SKM-1 (cell line): ENCODE results near the gene ZNF319.

ENCODE experiments used
- DNase-seq: peaks from one replicate; lab custom pipeline; 2025; ENCODE audit not compliant: unreplicated experiment; lab: John Stamatoyannopoulos, UW

Gene ZNF319

DNA sequence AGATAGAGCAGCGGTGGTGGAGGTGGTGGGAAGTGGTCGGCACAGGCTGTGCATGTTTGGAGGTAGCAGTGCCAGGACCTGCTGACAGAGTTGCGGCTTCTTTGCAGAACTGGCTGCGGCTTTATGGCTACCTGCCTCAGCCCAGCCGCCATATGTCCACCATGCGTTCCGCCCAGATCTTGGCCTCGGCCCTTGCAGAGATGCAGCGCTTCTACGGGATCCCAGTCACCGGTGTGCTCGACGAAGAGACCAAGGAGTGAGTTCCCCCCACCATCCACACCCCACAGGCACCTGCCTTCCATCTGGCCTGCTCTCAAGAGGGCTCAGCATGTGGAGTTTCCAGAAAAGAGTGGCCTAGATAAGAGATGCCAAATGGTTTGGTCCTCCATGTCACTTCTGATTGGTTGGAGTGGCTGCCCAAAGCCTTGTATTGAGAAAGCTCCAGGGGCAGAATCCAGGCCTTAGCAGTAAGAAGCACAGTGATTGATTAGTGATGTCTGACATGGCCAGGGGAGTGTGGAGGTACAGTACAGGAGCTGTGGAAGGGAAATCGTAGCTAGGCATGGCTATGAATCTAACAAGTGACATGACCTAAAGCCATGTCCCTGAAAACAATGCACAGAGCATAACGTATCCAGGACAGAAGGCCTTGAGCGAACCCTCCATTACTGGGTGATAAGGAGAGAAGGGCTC, 37.0 kb upstream of the ZNF319 start:
- no peak for DNase-seq

DNA sequence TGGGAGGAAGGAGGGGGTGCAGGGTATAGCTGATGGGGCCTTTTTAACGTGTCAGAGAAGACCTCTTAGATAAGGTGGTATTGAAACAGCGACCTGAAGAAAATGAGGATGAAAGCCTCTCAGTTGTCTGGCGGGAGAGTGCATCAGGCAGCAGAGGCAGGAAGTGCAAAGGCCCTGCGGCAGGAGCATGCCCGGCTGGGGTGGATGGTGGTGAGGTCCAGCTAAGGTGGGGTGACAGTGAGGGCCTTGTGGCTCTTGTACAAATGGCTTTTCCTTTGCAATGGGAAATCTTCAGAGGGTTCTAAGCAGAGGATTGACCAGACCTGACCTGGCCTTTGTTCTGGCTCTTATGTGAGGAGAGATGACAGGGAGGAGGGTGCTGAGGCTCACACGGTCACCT, 36.5 kb upstream of the ZNF319 start:
- DNase-seq: no peak

DNA sequence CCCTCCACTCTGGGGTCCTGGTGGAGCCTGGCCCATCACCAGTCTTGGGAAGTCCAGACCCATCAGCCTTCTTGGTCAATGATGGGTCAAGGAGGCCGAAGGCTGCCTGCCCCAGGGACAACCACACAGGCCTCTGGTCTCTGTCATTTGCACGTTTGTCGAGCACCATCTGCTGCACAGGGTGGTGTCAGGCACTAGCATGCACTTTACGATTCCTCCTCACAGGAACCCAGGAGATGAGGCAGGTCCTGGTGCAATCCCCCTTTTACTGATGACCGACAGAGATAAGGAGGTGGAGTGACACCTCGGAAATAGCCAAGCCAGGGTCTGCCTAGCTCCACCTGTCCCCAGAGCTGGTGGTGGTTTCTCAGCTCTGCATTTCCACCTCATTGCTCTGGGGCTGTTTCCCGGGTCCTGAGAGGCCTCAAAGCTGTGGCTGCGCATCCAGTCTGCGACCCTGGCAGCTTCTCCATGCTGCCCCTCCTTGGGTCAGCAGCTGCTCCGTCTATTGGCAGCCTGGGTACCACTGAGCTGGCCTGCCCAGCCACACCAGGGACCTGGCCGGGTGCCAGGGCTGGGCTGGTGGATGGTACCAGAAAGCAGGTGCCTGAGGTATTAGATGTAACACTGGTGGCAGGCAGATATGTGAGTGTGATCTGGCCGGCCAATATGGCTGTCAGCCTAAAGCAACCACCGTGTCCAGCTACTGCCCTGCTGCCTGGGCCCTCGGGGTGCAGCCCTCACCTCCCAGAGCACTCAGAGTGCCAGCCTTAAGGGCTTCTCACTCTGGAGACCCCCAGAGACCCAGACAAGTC, 35.1 kb upstream of the ZNF319 start:
- no peak for DNase-seq

DNA sequence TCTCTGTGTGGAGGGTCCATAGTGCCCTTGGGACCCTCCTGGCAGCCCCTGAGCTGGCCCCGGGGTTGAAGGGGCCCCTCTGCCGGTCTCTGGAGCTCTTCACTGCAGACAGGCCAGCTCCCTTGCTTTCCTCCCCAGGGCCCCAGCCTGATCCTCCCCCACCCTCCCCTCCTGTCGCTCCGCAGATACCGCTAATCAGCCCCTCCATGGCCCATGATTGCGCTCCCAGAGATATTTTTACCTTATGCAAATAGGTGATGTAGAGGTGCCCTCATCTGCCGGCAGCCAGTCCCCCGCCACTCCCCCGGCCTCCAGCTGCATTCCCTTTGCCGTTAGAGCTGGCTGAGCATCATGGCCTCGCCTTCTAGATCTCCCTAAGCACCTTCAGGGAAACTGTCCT, 34.3 kb upstream of the ZNF319 start:
- DNase-seq: no peak

DNA sequence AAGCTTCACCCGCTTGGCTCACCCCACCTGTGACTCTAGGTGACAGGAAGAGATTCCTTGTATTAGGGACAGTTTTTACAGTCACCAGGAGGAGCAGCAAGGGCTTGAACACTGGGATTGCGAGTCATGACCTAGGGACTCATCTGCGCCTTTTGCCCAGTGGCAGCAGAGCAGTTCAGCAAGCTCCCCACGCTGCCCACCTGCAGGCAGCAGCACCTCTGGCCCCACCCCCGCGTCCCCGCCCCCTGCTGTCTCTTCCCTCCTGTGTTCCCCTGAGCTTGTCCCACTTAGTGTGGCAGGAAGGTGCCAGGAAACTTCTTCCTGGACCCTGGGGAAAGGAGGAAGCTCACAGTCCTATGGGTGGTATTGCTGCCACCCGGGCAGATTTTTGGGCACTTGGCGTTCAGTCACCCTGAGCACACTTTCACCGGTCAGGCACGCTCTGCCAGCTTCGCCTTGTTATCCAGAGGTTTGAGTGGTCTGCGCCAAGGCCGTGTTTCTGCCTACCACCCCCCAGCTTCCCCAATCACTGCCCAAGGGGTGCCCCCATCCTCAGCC, 33.7 kb upstream of the ZNF319 start:
- no peak for DNase-seq

DNA sequence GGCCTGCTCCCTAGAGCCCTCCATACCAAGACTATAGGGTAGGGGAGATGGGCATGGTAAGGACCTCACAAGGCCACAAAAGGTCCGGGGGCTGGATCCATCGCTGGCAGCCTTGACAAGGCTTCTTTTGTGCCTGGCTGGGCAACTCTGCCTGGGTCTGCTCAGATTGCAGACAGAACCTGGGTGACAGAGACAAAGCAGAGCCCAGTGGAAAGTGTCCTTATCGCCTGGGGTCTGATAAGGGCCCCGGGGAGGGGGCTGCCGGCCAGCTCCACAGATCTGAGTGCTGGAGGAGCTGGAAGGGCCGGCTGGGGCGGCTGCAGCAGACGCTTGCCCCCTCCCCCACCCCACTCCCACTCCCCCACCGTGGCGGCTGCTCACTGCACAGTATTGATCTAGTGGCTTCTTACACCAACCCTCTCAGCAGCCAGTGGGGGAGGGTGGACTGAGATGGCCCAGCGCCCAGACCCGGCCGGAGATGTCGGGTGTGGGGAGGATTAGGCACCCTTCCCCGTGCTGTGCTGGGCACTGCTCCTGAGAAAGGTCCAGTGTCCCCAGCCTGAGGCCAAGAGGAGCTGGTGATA, 32.3 kb upstream of the ZNF319 start:
- DNase-seq: no peak

DNA sequence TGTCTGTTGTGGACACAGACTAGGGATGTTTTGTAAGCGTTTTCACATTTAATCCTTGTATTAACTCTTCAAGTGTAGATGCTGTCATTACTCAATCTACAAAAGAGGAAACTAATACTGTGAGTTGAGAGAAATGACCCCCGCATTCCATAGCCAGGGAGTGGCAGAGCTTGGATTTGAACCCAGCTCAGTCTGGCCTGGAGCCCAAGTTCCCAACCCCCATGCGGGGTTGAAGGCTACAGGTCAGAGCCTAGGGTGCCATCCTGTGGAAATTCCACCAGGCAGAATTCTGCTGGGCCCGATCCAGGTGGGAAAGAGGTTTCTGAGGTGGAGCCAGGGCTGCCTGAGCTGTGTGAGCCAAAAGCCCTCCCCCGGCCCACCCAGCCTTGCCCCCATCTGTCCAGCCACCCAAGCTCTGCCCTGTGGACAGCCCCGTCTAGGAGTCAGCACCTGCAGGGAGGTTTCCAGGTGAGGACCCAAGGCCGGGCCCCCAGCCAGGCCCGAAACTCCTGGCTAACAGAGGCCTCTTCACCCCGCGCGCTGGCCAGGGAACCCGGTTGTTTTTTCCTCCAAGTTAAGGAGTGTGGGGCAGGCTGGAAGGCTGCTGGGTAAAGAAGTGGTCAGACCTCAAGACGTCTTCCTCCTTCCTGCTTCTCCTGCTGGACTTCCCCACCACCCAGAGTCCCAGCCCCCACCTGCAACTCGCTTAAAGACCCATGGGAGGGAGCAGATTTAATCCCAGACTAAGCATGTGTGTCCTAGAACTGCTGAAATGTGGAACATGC, 30.7 kb upstream of the ZNF319 start:
- no peak for DNase-seq

DNA sequence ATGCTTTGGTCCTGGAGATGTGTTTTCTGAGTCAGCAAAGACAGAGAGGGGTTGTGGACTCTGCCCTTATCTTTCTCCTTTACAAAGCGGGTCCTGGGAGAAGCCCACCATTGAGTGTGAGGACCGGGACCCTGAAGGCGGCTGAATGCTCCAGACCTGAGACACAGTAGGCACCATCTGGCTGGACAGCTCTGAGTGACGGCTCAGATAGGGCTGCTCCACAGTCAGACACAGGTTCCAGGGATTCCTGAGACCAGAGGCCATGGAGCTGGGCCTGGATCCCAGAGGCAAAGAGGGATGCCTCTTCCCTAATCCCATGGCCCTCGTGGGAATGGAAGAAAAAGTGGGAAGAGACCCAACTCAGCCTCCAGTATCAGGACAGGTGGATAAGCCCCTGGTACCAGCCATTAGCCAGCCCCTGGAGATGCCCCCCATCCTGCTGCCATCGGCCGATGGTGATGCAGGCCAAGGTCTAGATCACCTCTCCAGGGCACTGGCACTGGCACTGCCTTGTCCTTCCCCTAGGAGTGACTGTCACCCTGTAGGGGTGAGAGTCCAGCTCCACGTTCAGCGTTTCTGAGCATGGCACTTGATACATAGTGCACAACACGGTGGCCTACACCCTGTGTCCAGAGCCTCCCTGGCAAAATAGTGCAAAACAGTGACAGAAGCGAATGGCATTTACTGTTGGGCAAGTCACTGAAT, 29.8 kb upstream of the ZNF319 start:
- no peak for DNase-seq

DNA sequence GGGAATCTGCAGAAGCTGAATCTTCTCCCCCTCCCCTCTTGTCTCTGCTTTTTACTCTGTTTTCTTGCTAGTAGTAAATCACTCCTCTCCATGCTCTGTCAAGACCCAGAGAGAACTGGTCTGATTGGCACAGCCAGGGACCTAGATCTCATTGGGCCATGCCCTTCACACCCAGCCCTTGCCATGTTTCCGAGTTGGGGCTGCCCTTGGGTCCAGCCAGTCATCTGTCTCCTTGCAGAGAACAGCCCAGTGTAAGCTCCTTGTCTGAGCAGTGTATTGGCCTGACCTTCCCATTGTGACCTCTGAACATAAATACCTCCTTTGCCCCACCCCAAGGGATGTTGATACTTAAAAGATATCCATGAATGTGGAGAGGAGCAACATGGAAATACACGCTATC, 28.9 kb upstream of the ZNF319 start:
- no peak for DNase-seq

DNA sequence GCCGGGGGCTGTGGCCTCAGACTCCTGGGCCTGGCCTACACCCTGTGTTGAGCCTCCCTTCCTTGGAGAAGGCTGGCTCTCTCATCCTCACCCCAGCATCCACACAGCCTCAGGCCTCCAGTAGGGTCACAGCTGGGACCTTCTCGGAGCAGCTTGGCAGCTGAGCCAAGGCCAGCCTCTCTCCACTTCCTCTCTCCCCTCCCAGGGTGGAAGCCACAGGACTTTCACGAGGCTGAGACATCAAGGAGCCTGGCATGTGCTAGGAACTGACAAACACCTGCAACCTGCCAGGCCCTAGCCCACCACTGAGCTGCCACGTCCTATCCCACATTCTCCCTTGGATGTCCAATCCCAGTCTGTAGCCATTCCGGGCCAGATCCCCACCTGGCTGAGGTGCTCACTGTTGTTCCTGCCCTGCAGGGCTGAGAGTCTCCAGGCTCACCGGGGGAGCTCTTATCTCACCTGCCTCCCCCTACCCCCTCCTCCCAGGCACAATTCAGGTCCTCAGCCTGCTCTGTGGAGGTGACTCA, 28.1 kb upstream of the ZNF319 start:
- no peak for DNase-seq

DNA sequence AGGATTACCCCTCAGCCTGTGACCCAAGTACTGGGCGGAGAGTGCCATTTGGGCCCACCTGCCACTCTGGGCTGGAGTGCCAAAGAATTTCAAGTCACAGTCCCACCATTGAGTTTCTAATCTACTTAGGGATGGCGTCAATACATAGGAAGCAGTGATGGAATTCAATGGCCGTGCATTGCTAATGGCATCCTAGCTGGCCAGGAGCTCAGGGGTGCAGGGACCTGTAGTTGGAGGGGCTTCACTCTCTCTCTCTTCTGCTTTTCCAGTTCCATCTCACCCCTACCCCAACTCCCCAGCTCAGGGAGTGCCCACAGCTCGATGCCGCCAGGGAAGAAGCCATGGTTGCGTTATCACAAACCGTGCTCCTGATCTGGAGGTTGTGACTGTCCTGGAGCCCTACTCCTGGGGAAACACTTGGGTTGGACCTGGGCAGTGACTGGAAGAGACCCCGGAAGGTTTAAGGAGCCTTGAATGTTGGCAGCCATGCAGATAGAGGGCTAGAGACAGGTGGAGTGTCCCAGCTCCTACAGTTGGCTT, 27.5 kb upstream of the ZNF319 start:
- no peak for DNase-seq

DNA sequence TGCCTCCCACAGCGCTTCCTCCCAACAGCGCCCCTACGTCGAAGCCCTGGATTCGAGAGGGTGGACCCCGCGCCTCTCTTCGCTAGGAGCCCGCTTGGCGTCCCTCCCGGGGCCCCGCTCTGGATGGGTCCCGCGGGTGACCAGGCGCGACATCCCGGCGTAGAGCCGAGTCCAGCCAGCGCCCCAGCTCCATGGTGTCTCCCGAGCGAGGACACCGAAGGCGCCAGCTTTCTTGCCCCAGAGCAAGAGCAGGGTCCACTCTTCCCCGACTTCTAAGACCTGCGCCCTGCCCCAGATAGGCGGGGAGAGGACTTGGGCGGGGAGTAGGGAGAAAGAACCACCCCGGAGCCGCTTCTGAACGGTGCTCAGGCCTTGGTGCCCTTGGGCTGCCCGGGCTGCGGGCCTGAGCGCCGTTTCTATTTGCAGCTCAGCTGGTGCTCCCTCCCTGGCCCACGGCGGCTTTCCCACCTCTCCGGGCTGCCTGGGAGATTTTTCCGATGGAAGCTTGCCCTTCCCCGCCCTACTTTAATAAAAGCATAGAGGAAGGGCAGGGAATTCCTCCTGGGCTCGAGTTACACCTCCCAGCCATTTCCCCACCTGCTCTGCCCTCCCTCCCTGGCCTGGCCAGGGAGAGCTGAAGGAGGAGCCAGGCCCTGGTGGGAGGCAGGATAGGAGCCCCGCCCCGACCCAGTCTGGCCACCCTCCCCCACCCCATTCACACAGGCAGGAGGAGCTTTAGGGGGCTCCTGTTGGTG, 26.9 kb upstream of the ZNF319 start:
- DNase-seq: no peak

DNA sequence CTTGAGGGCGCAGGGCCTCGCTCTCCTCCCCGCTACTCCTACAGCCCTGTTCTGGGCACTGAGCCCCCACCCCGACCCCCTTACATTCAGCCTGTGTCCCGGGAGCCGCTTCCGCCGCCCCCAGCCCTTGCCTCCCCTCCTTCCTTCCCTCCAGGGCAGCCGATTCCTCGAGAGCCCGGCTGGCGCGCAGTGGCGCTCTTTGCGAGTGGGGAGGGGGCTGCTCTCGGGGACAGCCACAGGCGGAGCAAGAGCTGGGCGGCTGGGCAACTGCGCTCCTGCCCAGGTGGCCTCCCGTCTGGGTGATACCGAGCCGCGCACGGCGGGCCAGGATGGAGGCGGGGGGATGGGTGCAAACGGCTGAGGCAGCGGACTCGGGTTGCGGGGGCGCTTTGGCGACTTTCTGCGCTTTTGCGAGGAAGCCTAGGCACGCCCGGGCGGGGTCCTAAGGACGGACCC, 26.3 kb upstream of the ZNF319 start:
- DNase-seq: no peak

DNA sequence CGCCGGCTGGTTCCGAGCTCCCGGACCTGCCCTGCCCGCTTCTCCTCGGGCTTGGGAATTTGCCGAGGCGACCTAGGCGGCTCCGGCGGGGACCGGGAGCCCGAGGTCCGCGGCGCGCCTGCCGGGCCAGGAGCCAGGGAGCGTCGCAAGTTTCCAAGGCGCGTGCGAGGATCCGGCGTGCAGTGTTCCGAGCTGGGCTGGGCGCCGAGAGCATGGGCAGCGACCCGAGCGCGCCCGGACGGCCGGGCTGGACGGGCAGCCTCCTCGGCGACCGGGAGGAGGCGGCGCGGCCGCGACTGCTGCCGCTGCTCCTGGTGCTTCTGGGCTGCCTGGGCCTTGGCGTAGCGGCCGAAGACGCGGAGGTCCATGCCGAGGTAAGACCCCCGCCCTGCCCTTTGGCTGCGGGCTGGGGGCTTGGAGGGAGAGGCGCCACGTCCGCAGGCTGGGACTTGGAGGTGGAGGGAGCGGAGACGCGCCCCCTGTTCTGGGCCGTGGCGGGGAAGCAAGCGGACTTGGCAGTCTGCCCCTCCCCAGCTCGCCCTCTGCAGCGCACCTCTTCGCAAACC, 25.8 kb upstream of the ZNF319 start:
- no peak for DNase-seq

DNA sequence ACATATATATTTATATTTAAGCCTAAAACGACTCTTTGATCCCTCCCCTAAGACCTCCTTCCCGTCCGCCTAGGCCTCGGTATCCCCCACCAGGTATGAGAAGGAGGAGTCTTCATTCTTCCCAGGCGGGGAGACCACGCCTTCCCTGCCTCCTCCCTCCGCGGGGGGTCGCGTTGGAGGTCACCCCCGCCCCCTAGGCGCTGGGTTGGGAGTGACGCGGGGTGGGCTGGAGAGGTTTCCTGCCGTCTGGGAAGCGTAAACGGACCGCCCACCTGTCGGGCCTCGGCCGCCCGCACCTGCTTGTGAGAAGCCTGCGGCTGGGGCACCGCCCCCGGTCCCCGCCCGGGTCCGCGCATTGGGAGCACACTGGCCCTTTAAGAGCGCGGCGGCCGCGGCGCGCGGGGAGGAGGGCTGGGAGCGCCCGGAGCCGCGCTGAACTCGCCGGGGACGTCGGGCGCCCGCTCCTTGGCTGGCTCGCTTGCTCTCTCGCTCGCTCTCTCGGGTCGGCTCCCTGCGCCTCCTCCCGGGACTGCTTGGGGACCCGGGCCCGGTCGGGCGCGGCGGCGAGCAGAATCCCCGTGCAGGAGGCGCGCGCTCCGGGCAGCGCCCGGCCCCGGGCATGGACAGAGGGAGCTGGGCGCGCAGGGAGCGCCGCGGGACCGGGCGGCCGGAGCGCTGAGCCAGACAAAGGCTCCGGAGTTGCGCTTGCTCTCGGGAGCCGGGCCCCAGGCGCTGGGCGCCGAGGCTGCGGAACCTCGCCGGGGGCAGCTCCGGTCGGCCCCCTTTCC, 25.1 kb upstream of the ZNF319 start, which contains the start of gene MMP15:
MMP15 (plus strand) TSS at position 404 of the 788 bp plus-strand sequence. CDS start 597 bp downstream, outside the sequence.
- DNase-seq: peak; percentile 22

DNA sequence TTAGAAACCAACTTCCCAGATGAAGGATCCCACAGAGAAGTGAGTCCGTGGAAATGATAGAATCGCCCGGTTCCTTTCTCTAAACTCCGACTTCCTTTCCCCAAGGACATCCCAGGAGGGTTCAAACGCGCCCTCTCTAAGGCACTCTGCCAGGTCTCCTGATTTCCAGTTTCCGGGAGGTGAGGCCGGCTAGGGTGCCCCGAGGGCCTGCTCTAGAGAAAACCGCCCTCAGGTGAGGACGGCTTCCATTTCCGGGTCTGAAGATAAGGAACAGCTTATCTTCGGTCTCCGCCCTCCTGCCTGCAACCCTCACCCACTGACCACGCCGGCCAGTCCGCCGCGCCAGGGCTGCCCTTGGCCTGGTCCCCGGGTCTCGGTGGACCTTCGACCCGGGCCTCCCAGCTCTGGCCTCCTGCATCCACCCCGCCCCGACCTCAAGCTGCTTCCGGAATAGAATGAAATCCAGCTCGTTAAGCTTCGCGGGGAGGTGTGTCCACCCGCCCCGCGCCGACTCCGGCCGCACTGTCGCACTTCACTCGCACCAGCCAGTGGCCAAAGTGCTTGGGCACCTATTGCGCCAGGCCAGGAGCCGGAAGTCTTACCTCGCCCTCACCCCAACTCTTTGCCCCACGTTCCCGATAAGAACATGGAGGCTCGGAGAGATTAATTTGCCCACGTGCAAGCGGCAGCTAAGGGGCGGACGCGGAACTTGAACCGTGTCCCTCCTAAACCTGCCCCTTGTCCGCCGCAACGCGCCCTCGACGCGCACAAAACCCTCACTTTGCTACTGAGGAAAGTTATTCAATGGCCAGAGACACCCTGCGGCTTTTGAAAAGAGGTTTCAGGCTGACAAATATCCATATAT, 24.2 kb upstream of the ZNF319 start:
- no peak for DNase-seq
